Measurements from ENCODE around the gene GHRH.

GHRH gene

DNA sequence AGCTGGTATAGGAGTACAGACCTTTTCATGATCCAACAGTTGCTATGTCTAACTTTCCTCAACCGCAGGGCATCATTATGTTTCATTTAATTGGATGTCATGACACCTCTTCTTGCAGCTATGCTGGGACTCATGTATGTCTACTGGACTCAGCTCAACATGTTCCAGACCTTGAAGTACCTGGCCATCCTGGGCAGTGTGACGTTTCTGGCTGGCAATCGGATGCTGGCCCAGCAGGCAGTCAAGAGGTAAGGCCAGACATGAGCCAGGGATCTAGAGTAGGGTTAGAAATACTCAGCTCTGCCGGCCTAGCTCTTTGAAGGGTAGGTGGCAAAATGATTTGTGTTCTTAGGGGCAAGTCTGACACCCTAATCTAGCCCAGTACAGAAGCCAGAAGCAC lies 25.2 kb downstream of the GHRH start:
- DNase-seq: no peak

DNA sequence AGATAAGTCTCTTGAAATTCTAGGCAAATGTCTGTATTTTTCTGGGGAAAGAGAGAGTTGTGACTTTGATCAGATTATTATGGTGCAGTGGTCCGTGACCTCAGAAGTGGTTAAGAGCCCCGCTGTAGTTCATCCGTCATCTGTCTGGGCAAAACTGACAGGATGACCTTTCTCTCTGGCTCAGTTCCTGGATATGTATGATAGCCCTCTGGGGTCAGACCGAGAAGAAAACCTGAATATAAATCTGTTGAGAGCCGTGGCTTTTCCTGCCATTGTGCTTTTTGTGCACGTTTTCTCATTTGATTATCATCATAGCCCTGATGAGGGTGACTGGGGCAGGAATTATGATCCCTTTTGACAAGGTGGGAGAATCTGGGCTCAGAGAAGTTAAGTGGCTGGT lies 26.5 kb downstream of the GHRH start:
- no peak for DNase-seq

DNA sequence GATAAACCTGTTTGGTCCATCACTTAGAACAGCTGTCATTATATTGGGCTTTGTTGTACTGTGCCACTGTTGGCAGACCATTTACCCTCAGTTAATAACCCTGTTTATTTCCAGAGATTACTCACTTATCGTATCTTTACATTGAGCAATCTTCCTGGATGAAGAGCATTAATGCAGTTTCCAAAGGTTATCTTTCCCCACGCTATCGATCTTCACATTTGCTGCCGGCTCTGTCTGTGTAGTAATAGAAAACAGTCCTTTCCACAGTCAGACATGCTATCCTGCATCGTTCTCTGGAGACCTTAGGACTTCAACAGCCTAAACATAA lies 27.4 kb downstream of the GHRH start:
- no peak for DNase-seq

DNA sequence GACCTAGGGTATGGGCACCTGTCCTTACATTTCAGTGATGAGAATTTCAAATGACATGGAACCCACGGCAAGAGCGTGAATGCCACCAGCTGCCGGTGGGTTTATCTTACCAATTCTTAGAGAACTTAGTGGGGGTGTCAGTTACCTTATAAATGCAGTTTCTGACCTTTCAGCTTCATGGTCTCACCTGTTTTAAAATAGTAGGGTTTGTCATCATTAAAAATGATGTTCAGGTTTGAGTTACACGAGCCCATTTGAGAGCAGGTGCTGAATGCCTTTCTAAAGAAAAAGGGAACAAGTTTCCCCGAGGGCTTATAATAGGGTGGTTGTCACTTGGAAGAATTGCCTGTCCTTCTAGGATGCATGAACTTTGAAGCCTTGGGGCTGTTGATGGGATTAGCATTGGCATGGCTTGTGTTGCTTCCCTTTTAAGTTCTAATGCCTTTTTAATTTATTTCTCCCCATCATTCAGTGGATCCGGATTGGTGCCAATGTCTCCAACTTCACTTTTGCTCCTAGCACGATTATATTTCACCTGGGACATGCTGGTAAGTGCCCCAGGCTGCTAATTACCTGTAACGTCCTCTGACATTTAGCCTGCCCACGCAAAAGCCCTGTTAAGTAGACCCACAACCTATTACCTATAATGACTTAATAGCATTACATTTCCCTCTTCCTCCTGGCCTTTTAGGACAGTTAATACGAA lies 27.9 kb downstream of the GHRH start:
- DNase-seq: no peak

DNA sequence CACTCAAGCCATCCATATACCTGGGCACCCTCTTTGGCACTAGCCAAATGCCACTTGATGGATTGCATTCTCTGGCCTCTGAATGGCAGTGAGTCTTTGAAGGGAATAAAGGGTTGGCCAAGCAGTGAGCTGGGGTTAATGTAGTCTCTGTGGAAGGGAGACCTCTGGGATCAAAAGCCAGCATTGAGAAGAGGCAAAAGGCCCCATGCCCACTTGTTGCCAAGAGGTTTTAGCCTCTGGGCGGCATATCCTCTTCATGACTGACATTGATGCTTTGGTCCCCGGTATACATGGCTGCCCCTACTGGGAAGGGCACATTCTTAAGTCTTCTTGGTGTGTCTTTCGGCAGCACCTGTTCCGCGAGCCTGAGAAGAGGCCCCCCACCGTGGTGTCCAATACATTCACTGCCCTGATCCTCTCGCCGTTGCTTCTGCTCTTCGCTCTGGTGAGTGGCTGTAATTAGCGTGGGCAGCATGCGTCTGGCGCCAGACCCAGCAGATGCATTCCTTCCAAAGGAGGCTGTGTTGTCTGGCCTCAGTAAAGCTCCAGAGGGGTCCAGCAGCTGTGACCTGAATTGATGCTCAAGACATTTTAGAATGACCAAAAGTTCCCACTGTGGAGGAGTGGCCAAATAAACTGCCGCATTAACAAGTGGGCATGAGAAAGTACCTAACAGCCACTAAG lies 29.5 kb downstream of the GHRH start:
- no peak for DNase-seq

DNA sequence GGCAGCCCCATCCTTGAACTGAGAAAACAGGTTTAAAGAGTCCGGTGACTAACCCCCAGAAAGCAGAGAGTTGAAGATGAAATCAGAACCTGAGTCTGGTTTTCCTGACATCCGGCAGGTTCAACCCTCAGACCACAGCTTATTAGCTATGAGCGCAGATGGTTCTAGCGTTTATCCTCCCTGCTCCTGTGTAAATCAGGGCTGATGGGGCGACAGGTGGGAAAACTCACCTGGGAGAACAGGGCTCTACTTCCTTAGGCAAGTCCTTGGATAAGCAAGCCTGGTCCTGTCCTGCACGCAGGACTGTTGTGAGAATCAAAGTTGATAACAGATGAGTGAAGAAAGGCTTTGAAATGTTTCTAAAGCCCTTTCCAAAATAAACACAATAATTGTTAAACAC lies 31.4 kb downstream of the GHRH start:
- DNase-seq: no peak

DNA sequence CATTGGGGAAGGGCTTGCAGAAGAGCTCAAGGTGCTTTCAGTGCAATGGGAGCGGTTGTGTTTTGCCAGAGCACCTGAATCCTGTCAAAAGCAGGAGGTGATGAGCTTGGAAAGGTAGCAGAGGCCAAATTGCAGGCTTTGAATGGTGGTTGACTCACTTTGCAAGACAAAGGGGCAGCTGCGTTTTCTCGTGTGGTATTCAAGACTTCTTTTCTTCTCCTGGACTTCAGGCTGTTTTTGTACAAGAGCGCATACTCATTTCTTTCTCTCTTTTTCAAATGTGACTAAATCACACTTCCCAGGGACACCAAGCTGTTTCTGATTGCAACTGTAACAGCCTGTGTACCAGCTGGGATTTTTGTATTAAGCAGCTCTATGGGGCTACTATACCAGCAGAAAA lies 32.3 kb downstream of the GHRH start:
- DNase-seq: no peak

DNA sequence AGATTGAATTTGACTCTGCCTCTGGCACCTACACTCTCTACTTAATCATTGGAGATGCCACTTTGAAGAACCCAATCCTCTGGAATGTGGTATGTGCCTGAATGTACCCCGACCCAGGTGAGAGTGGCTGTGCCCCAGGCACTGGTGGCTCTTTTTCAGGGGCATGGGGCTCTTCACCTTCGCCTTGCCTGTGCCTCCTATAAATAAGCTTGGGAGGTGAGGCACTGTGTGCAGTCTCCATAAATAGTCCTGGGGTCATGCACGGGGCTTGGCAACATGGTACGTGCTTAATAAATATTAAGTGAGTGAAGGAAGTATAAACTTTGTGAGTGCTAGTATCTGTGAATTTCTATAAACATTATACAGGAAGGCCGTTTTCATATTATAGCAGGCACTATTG lies 33.0 kb downstream of the GHRH start:
- no peak for DNase-seq

DNA sequence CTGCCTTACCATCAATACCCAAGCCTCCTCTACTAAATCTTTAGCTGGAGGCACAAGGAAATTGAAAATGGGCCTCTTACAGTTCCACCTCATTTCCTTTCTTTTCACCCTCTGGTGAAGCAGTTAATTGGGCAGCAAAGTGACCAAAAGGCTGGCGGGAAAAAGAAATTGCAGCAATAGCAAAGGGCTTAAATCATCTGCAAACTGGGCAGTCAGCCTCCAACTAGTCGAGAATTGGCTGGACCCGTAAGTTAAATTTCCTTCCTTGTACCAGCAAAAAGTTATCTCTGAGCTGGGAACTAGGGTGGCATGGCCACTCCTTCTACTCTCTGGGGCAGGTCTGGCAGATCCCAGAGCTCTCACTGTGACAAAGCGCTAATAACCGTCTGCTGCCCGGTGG lies 33.5 kb downstream of the GHRH start:
- no peak for DNase-seq

DNA sequence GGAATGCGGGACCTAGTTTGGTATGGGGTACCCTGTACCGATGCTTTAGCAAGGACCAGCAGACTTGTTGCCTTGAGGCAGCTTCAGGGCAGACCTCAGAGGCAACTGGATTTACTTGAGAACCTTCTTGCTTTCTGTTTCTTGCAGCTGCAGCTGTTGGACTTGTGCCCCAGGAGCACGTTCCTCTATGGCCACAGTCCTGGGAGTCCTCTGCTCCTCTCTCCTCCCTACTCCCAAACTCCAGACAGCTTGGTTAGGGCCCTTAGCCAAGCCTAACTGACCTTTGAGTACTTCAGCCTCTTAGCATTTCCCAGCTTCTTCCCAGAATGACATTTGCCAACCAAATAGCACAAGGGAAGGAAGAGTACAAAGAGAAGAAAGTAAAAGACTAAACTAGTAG lies 34.7 kb downstream of the GHRH start:
- no peak for DNase-seq

DNA sequence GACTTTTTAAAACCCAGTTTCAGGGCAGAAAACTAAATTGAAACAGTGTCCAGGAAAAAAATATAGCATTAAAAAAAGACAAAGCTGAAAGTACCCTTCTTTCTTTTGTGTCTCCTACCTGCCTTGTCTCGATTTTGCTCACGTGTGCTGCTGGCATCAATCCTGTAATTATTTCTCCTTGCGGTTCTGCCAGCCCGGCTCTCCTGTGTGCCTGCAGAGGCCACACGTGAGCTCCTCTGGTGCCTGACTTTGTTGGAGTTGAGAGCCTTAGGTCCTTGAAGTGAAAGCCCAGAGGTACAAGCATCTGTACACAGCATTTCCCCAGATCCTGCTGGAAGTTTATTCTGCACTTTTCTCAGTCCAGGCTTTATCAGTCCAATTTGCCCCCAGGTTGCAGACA lies 36.5 kb downstream of the GHRH start:
- DNase-seq: no peak

DNA sequence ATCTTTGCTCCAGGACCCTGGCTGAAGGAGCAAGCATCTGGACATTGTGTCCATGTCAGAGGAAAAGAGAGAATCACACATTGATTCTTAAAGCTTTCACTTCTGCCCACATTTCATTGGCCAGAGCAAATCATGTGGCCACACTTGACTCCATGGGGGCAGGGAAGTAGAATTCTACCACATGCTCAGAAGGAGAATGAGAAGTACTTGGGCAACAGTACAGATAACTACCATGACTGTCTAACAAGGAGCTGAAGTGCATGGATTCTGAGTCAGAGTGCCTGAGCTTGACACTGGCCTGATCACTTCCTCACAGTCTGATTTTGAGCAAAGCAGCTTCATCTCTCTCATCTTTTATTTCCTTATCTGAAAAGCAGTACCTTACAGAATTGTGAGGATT lies 38.6 kb downstream of the GHRH start:
- peak; percentile 36 for DNase-seq

DNA sequence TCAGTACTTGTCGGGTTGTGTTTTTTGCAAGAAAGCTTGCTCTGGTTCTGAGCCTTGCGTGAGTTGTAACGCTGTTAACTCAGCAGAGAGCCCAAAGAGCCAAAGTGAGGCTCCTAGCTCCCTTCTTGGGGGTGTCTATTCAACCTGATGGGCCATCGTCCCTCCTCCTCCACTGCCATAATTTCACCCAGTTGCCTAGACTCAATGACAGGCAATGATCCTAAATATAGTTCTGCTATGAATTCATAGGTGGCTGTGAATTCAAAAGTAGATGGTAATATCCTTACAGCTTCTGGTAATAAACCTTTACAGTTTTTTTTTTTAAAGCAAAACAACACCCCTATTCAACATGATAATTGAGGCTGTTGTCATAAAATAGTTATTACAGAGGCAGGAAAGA lies 39.5 kb downstream of the GHRH start:
- DNase-seq: no peak

DNA sequence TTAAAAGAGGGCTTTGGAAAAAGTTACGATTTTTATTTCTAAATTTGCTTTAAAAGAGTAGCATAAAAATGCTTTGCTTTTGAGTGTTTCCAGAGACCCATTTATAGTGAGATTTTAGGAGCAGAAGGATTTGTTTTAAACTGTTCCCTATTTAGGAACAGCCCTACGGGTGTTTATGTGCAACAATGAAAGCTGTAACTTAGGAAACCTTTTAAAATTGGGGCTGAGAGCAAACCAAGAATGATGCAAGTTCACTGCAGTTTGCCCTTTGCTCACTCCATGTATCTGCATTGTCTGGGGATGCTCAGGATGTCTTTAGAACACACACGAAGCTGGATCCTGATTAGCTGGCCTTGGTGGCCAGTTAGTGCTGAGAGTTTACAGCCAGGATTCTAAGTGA lies 40.9 kb downstream of the GHRH start:
- peak; percentile 27 for DNase-seq

DNA sequence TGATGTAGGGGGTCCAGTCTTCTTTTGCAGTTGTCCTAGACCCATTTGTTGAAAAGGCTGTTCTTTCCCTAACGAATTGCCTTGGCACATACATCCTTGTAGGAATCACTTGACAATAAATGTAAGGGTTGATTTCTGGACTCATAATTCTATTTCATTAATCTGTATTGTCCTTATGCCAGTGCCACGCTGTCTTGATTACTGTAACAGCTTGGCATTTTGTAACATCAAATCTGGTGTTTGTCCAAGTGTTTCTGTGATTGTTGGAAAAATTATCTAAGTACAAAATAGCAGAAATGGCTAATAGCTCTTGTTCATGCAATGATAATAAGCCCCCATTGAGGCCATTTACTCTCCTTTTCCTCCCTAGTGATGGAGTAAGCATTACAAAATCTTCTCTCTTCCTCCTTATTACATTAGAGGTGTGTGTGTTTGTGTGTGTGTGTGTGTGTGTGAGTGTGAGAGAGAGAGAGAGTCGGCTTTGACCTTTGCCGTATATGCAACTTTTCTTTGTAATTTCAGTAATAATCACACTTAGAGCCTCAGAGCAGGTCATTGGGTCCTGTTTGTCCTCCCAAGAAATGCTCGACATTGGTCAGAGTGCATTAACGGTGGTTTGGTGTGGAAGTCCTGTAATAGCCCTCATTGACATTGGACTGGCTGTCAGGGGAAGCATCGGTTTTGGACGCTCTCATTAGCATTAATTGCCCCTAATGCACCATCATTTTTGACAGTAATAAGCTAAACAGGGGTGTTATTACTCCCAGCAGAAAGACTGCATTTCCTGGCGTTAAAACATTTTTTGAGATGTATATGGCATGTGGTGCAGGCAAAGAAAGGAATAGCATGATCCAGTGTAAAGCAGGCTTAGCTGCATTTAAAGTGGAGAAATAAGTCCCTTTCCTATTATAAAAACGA lies 41.6 kb downstream of the GHRH start:
- no peak for DNase-seq

DNA sequence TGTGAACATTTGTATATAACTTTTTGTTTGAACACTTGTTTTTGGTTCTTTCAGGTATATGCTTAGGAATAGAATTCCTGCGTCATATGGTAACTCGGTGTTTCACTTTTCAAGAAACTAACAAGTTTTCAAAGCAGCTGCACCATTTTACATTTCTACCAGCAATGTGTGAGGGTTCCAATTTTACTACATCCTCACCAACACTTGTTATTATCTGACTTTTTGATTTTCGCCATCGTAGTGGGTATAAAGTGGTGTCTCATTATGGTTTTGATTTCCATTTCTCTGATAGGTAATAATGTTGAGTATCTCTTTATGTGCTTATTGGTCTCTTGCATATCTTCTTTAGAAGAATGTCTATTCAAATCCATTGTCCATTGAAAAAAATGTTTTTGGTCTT lies 42.6 kb downstream of the GHRH start:
- DNase-seq: no peak

DNA sequence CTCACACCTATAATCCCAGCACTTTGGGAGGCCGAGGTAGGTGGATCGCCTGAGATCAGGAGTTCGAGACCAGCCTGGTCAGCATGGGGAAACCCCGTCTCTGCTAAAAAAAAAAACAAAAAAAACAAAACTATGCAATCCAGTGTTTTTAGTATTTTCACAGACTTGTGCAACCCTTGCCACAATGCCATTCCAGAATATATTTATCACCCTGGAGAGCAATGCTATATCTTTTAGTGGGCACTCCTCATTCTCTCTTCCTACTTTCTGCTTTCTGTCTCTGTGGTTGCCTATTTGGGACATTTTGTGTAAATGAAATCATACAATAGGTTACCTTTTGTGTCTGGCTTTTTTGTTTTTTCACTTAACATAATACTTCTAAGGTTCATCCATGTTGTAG lies 43.2 kb downstream of the GHRH start:
- no peak for DNase-seq

DNA sequence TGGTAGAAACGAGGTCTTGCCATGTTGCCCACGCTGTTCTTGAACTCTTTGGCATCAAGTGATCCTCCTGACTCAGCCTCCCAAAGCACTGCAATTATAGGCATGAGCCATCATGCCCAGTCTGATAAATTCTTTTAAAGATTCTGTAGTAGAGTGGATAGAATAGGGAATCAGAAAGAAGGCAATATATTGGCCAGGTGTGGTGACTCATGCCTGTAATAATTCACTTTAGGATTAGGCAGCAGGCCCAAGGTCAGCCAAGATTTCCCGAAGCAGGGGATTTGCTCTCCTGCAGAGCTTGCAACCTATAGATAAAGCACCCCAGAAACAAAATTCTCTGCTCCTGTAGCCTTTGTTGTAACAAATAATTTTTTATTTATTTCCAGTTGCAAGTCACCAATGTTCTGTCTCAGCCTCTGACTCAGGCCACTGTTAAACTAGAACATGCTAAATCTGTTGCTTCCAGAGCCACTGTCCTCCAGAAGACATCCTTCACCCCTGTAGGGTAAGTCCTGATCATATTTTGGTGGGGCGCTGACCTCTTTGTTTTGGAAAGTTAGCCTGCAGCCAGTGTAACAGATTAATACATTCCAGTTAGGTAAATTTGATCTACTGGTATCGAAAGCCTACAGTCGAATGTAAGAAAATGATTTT lies 51.8 kb downstream of the GHRH start:
- no peak for DNase-seq

DNA sequence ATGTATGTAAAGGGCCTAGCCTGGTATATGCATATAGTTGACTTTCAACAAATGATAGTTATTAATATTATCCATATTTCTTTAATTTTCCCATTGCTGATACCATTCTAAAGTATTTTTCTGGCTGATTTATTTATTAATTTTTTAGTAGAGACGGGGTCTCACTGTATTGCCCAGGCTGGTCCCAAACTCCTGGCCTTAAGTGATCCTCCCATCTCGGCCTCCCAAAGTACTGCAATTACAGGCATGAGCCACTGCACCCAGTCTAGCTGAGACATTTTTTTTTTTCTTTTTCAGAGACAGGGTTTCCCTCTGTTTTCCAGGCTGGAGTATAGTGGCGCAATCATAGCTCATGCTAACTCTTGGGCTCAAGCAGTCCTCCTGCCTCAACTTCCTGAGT lies 52.4 kb downstream of the GHRH start:
- no peak for DNase-seq

DNA sequence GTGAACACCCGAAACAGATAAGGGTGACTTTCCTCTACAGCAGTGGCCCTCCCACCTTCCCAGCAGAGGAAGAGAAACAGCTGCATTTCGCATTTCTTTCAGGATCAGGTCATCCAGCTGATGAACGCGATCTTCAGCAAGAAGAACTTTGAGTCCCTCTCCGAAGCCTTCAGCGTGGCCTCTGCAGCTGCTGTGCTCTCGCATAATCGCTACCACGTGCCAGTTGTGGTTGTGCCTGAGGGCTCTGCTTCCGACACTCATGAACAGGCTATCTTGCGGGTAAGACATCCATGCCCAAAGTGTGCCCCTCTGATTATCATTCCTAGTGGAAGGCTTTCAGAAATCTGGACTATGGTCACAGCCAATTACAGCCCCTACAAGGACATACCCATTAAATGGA lies 54.4 kb downstream of the GHRH start:
- no peak for DNase-seq

DNA sequence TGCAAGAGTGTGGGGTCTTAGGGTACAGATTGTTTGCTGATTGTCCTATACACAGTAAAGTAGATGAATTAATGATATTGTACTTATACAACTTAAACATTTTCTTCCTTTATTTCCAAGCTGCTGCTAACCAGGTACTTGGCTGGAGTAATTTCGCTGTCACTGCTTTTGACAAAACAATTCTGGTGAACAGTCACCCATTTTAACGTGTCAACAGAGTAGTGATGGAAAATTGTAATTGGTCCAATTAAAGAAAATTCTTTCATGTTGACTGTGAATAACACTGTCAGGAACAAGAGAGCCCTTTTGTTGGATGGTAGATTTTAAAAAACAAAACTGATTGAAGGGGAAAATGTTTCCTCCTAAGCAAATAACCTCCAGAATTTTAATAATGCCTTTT lies 55.8 kb downstream of the GHRH start:
- no peak for DNase-seq

DNA sequence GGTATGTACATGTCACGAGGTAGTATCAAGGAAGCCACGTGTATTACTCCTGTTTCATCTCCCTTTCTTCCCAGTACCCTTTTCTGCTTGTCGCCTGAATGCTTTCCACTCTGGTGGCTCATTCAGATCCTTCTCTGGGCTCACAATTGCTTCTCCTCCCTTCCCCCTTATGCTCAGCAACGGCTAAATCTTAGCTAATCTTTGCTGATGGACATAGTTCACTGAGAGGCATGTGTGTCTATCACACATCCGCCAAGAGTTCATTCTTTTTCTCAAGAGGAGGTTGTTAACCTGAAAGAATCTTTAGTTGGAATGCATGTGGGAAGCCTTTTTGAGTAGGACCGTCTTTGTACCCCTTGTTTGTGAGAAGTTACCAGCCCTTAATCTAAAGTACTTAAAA lies 56.5 kb downstream of the GHRH start:
- no peak for DNase-seq

DNA sequence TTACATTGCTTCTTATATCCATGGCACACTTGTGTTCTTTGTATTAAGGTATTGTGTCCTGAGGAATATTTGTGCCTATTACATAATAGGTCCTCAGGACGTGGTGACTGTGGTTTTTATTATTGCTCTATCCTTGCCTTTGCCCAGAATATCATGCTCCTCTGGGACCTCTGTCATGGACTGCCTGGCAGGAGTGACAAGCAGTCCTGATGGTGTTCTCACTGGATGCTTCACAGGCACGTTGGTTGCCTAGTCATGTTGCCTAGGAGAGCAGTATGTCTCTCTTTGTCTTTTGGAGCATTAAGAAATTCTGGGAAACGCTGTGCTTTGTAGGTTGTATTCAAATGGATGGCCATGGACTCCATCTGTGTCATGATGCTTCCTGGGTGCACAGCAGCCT lies 57.6 kb downstream of the GHRH start:
- no peak for DNase-seq

All from hematopoietic multipotent progenitor cell treated with erythropoietin and hydrocortisone succinate and interleukin-3 and kit ligand, for 8 days (in vitro differentiated cells).